Measurements from ENCODE around the gene ATP2C1.

GRCh38 chr3:130961458-130961857 lies 67.6 kb downstream of the ATP2C1 start:
- TF ChIP-seq PAX8 (CRISPR knock-in tag; IDR thresholded peaks at IDR 0.05; ENCODE audit: borderline replicate concordance) (no peak), POLR2A (IDR thresholded peaks at IDR 0.05; ENCODE audit: insufficient read depth in 1 of 2, low read depth in 2 of 2, low read length in 2 of 2) (no peak), FOXJ3 (CRISPR knock-in tag; IDR thresholded peaks at IDR 0.05; ENCODE audit: borderline replicate concordance) (no peak), GABPA (IDR thresholded peaks at IDR 0.05; ENCODE audit: low read depth, low read length) (no peak), GABPA (CRISPR knock-in tag; IDR thresholded peaks at IDR 0.05; ENCODE audit: low read depth) (no peak), ZNF558 (CRISPR knock-in tag; IDR thresholded peaks at IDR 0.05; ENCODE audit: borderline replicate concordance) (no peak), CBFB (CRISPR knock-in tag; IDR thresholded peaks at IDR 0.05) (no peak)

All from HepG2 (cell line).